ENCODE measurements around the gene LRRC47. TPM values are rescaled to one million over a fixed set of nuclear protein-coding genes. Genes with fewer than 3 reads are reported as not detected.

The LRRC47 gene
- polyA plus RNA-seq, 1 of the 3 experiments (the other 2 are of a cell fraction), result 34.6 TPM

- H3K4me1 ChIP-seq (ENCODE audit: control insufficient read depth in 1 of 2, insufficient read depth in 2 of 2, low read depth in 1 of 2, low read length in 1 of 2), result peaks cover 0 to 2% of the 10 kb centered on the region in 2 experiments; a peak in 1 of 4 replicates
- no peak for DNase-seq
- peaks cover 18% of the 10 kb centered on the region; the same call in 1 of the 2 replicates for H3K79me2 ChIP-seq (ENCODE audit: insufficient read depth)
- no peak overlapping the region for H3K4me2 ChIP-seq
- H3K36me3 ChIP-seq (replicated peaks in 1 of 2; ENCODE audit: control insufficient read depth in 1 of 2, insufficient read depth in 2 of 2, low read length in 1 of 2), result peaks cover 12 to 69% of the 10 kb centered on the region in 2 experiments
- TF ChIP-seq SMC3 (IDR thresholded peaks at IDR 0.05; ENCODE audit: low read depth, low read length) (no peak), TAF1 (IDR thresholded peaks at IDR 0.05; ENCODE audit: borderline replicate concordance, low read depth, low read length) (no peak), MXI1 (IDR thresholded peaks at IDR 0.05; ENCODE audit: low read depth, low read length) (no peak), EP300 (IDR thresholded peaks at IDR 0.05; ENCODE audit: borderline replicate concordance in 1 of 2, low read depth in 1 of 2, low read length in 1 of 2) (no peak), JUND (IDR thresholded peaks at IDR 0.05) (no peak), GATA2 (CRISPR knock-in tag; IDR thresholded peaks at IDR 0.05) (no peak), TEAD4 (IDR thresholded peaks at IDR 0.05; ENCODE audit: borderline replicate concordance, insufficient read depth) (no peak), FOSL2 (IDR thresholded peaks at IDR 0.05; ENCODE audit: borderline replicate concordance, low read depth) (no peak), TCF12 (IDR thresholded peaks at IDR 0.05) (no peak), CTCF (IDR thresholded peaks at IDR 0.05) (no peak), YY1 (IDR thresholded peaks at IDR 0.05; ENCODE audit: low read depth) (no peak), RFX5 (IDR thresholded peaks at IDR 0.05; ENCODE audit: low read length) (no peak)
- no peak overlapping the region for H3K4me3 ChIP-seq (ENCODE audit: low read depth in 2 of 2, low read length in 1 of 2)
- H3K9me3 ChIP-seq, result no peaks in the 10 kb centered on the region
- POLR2A ChIA-PET, result interaction anchor here (0.6 to 1.0 kb wide), 2 partner anchors 8 to 10 kb away, joined by 3 read pairs; no protein-coding TSS in a partner anchor
- H2AFZ ChIP-seq (ENCODE audit: low read depth), result no peak overlapping the region
- CTCF ChIA-PET, result interaction anchor here (2.0 to 2.9 kb wide), 2 partner anchors 8 to 59 kb away, joined by 4 to 13 read pairs; no protein-coding TSS in a partner anchor
- H3F3A ChIP-seq (replicated peaks; ENCODE audit: insufficient read depth), result no peaks in the 10 kb centered on the region
- H3K9me2 ChIP-seq, result no peaks in the 10 kb centered on the region
- H3K27ac ChIP-seq (ENCODE audit: low read depth in 2 of 2, low read length in 1 of 2), result no peak overlapping the region
- WGBS (ENCODE audit: low lambda C conversion rate), result 97% methylated on average over 26 of the region's 30 CpGs
- peaks cover 16% of the 10 kb centered on the region; the same call in 1 of the 2 replicates for H4K20me1 ChIP-seq (ENCODE audit: insufficient read depth)
- no peaks in the 10 kb centered on the region for H3K27me3 ChIP-seq (ENCODE audit: insufficient read depth)
- no peak overlapping the region for H3K9ac ChIP-seq
Measured at GRCh38 chr1:3783651-3784474, 12.4 kb downstream of the LRRC47 start.

GRCh38 chr1:3780901-3781300 lies 15.4 kb downstream of the LRRC47 start:
- Histone ChIP-seq H3K79me2 (ENCODE audit: insufficient read depth) (no peaks in the 10 kb centered on the region), H3K27ac (ENCODE audit: low read depth in 2 of 2, low read length in 1 of 2) (no peak overlapping the region), H3F3A (replicated peaks; ENCODE audit: insufficient read depth) (no peaks in the 10 kb centered on the region), H3K9me3 (no peaks in the 10 kb centered on the region), H3K36me3 (replicated peaks in 1 of 2; ENCODE audit: control insufficient read depth in 1 of 2, insufficient read depth in 2 of 2, low read length in 1 of 2) (peaks cover 12 to 55% of the 10 kb centered on the region in 2 experiments), H3K27me3 (ENCODE audit: insufficient read depth) (no peaks in the 10 kb centered on the region), H3K4me1 (ENCODE audit: control insufficient read depth in 1 of 2, insufficient read depth in 2 of 2, low read depth in 1 of 2, low read length in 1 of 2) (peaks cover 0 to 30% of the 10 kb centered on the region in 2 experiments; a peak in 1 of 4 replicates), H3K9me2 (no peaks in the 10 kb centered on the region), H2AFZ (ENCODE audit: low read depth) (no peak overlapping the region), H3K4me2 (no peak overlapping the region), H3K4me3 (ENCODE audit: low read depth in 2 of 2, low read length in 1 of 2) (no peak overlapping the region), H4K20me1 (ENCODE audit: insufficient read depth) (no peaks in the 10 kb centered on the region), H3K9ac (no peak overlapping the region)
- 89% methylated on average over 20 of the region's 21 CpGs for WGBS (ENCODE audit: low lambda C conversion rate)
- CTCF ChIA-PET, result no interaction called here
- TF ChIP-seq RCOR1 (IDR thresholded peaks at IDR 0.05; ENCODE audit: low read length), result no peak
- TF ChIP-seq EZH2phosphoT487 (IDR thresholded peaks at IDR 0.05; ENCODE audit: borderline replicate concordance, low read depth), result no peak
- no peak for TF ChIP-seq GABPA (IDR thresholded peaks at IDR 0.05; ENCODE audit: low read depth)
- no peak for TF ChIP-seq TCF12 (IDR thresholded peaks at IDR 0.05)
- TF ChIP-seq NFIC (IDR thresholded peaks at IDR 0.05; ENCODE audit: borderline replicate concordance), result no peak
- no peak for TF ChIP-seq TAF1 (IDR thresholded peaks at IDR 0.05; ENCODE audit: borderline replicate concordance, low read depth, low read length)
- no peak for TF ChIP-seq CHD2 (IDR thresholded peaks at IDR 0.05; ENCODE audit: low read length, partially characterized antibody)
- TF ChIP-seq RFX5 (IDR thresholded peaks at IDR 0.05; ENCODE audit: low read length), result no peak
- no peak for TF ChIP-seq MAX (IDR thresholded peaks at IDR 0.05; ENCODE audit: low read depth)
- TF ChIP-seq RXRA (IDR thresholded peaks at IDR 0.05; ENCODE audit: borderline replicate concordance, low read depth), result no peak
- no peak for TF ChIP-seq USF2 (IDR thresholded peaks at IDR 0.05; ENCODE audit: borderline replicate concordance, low read depth, low read length)
- no peak for TF ChIP-seq EP300 (IDR thresholded peaks at IDR 0.05; ENCODE audit: borderline replicate concordance in 1 of 2, low read depth in 1 of 2, low read length in 1 of 2)
- TF ChIP-seq SIN3A (IDR thresholded peaks at IDR 0.05; ENCODE audit: borderline replicate concordance, low read depth, low read length), result no peak
- TF ChIP-seq MXI1 (IDR thresholded peaks at IDR 0.05; ENCODE audit: low read depth, low read length), result no peak
- TF ChIP-seq NRF1 (IDR thresholded peaks at IDR 0.05; ENCODE audit: low read depth, low read length), result no peak
- TF ChIP-seq SMC3 (IDR thresholded peaks at IDR 0.05; ENCODE audit: low read depth, low read length), result no peak
- no peak for TF ChIP-seq GATA2 (CRISPR knock-in tag; IDR thresholded peaks at IDR 0.05)
- TF ChIP-seq MEF2A (IDR thresholded peaks at IDR 0.05; ENCODE audit: borderline replicate concordance, low read depth), result no peak
- TF ChIP-seq ELF1 (IDR thresholded peaks at IDR 0.05), result no peak
- no peak for DNase-seq
- POLR2A ChIA-PET, result no interaction called here

All from SK-N-SH (cell line).